ENCODE results near the gene PHC3.

DNA sequence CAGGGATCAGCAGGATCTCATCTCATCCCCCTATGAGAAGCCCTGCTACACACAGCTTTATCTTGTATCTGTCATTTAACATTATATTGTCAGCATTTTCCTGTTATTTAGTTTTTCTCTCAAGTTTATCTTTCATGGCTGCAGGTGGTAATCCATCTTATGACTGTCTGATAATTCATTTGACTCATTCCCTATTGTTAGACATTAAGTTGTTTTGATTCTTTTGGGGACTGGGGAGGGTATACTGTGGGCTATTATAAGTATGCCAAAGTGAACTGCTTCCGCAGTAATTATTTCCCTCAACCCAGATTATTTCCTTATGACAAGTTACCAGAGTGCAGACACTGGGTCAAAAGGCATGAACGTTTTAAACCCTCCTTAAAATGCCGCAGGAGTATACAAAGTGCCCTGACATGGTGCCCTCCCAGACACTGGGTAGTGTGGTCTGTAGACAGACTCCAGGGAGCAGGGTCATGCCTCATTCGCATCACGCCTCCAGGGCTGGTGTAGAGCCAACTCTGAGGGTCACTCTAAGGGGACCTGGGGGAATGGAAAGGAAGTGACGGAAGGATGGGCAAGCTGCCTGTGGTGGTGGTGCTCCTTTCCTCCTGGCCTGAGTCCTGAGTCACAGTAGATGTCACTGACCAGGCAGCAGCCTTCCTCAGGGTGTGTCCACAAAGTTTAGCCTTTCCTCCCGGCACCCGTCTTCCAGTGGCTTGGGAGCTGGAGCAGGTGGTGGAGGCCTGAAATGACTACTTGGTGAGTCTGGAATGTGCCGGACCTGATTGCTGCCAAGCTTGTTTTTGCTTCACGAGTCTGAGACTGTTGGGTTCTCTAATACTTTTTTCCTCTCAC is 132.2 kb downstream of the PHC3 start:
- no peak for TF ChIP-seq ARNT (IDR thresholded peaks at IDR 0.05)
- no peak for TF ChIP-seq HDGF (IDR thresholded peaks at IDR 0.05; ENCODE audit: borderline replicate concordance)
- TF ChIP-seq, protein P1, sequence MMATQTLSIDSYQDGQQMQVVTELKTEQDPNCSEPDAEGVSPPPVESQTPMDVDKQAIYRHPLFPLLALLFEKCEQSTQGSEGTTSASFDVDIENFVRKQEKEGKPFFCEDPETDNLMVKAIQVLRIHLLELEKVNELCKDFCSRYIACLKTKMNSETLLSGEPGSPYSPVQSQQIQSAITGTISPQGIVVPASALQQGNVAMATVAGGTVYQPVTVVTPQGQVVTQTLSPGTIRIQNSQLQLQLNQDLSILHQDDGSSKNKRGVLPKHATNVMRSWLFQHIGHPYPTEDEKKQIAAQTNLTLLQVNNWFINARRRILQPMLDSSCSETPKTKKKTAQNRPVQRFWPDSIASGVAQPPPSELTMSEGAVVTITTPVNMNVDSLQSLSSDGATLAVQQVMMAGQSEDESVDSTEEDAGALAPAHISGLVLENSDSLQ (IDR thresholded peaks at IDR 0.05): no peak
- TF ChIP-seq FOXM1 (IDR thresholded peaks at IDR 0.05; ENCODE audit: borderline replicate concordance): no peak
- no peak for TF ChIP-seq BHLHE40 (IDR thresholded peaks at IDR 0.05; ENCODE audit: borderline replicate concordance)
- no peak for TF ChIP-seq FOXK2 (IDR thresholded peaks at IDR 0.05)
- no peak for TF ChIP-seq SUZ12 (IDR thresholded peaks at IDR 0.05)
- no peak for TF ChIP-seq NFRKB (IDR thresholded peaks at IDR 0.05)
- no peak for TF ChIP-seq TARDBP (IDR thresholded peaks at IDR 0.05)
- no peak for TF ChIP-seq ZNF384 (IDR thresholded peaks at IDR 0.05)
